Adrenal gland (tissue), 5 donors: ENCODE results near the gene PARP11.

Source experiments
- CTCF ChIP-seq, 6 experiments: fragments of 450-650 bp in 4 of 6; fragments of 200-600 bp in 2 of 6; sonication (generic) in 1 of 6; IDR thresholded peaks; 1 replicate in 5 of 6; 2 replicates in 1 of 6; pipeline versions ENCODE4 v1.5.1 to v1.8.0; 2016 to 2021; ENCODE audit warnings: antibody characterized with exemption in 6 of 6, mild to moderate bottlenecking in 2 of 6, moderate library complexity in 1 of 6
- POLR2A ChIP-seq, 2 donors: fragments of 450-650 bp; IDR thresholded peaks; one replicate each; pipeline ENCODE4 v1.6.1; 2017; ENCODE audit warnings: antibody characterized with exemption in 2 of 2, mild to moderate bottlenecking in 2 of 2, moderate library complexity in 1 of 2
- donor health status: DM: no; HTN: no; CAD: no.

- TF ChIP-seq CTCF (IDR thresholded peaks at IDR 0.05) (no peak), POLR2A (IDR thresholded peaks at IDR 0.05) (no peak)
Observed at GRCh38 chr12:3810540-3810939, 62.7 kb downstream of the PARP11 start.
